BE2C (cell line): Measurements from ENCODE around the gene COL4A1.

Source experiments
- DNase-seq: peaks from one replicate; pipeline ENCODE4 v3.0.0-alpha.2; 2020
- H3K27me3 ChIP-seq: fragments of 250-450 bp; sonication (Bioruptor Pico); 2 replicates; pipeline ENCODE4 v1.5.1; 2020; ENCODE audit warnings: mild to moderate bottlenecking
- H3K36me3 ChIP-seq: fragments of 250-450 bp; sonication (Bioruptor Pico); 2 replicates; pipeline ENCODE4 v1.5.1; 2020; ENCODE audit warnings: mild to moderate bottlenecking
- H3K4me1 ChIP-seq: fragments of 250-450 bp; sonication (Bioruptor Pico); 2 replicates; pipeline ENCODE4 v1.5.1; 2020
- H3K4me3 ChIP-seq: 2 replicates; pipeline ENCODE4 v1.5.1; 2011; ENCODE audit warnings: low read depth, low read length
- H3K9me3 ChIP-seq: fragments of 250-450 bp; sonication (Bioruptor Pico); 2 replicates; pipeline ENCODE4 v1.5.1; 2020
- TF ChIP-seq, protein P1 (sequence below): IDR thresholded peaks from 2 replicates; pipeline ENCODE4 v1.5.1; 2012; ENCODE audit warnings: mild to moderate bottlenecking, low read depth, low read length

The COL4A1 gene

DNA sequence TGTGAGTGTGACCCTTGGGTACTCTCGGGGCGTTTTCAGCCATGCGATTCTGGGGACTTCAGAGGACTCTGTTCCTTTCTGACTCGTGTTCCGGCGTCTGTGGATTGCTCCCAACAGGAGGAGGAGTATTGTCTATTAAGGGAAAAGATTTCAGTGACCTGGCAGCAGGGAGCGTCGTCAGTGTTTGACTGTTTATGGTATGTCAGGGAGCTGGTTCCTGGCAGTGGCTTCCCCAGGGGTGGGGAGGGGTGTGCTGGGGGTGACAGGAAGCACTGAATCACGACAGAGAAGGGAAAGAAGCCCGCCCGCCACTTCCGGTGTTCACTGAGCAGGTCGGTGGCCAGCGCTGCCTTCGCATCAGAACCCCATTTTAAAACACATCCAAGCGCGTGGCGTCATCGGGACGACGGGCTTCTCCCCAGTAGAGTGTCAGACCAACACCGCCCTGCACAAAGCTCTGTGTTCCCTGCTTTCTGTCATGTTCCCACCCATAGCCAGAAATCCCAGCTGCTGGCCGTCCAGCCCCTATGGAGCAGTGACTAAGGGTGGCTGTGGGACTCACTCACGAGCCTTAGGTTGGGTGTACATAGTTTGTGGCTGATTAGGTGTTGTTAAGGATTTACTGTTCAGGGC lies 34.0 kb upstream of the COL4A1 start:
- no peak for DNase-seq
- TF ChIP-seq, protein P1, sequence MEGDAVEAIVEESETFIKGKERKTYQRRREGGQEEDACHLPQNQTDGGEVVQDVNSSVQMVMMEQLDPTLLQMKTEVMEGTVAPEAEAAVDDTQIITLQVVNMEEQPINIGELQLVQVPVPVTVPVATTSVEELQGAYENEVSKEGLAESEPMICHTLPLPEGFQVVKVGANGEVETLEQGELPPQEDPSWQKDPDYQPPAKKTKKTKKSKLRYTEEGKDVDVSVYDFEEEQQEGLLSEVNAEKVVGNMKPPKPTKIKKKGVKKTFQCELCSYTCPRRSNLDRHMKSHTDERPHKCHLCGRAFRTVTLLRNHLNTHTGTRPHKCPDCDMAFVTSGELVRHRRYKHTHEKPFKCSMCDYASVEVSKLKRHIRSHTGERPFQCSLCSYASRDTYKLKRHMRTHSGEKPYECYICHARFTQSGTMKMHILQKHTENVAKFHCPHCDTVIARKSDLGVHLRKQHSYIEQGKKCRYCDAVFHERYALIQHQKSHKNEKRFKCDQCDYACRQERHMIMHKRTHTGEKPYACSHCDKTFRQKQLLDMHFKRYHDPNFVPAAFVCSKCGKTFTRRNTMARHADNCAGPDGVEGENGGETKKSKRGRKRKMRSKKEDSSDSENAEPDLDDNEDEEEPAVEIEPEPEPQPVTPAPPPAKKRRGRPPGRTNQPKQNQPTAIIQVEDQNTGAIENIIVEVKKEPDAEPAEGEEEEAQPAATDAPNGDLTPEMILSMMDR: no peak
- Histone ChIP-seq H3K27me3 (peaks cover 28% of the 10 kb centered on the region), H3K36me3 (no peaks in the 10 kb centered on the region), H3K9me3 (no peaks in the 10 kb centered on the region), H3K4me1 (no peaks in the 10 kb centered on the region), H3K4me3 (no peak overlapping the region)

DNA sequence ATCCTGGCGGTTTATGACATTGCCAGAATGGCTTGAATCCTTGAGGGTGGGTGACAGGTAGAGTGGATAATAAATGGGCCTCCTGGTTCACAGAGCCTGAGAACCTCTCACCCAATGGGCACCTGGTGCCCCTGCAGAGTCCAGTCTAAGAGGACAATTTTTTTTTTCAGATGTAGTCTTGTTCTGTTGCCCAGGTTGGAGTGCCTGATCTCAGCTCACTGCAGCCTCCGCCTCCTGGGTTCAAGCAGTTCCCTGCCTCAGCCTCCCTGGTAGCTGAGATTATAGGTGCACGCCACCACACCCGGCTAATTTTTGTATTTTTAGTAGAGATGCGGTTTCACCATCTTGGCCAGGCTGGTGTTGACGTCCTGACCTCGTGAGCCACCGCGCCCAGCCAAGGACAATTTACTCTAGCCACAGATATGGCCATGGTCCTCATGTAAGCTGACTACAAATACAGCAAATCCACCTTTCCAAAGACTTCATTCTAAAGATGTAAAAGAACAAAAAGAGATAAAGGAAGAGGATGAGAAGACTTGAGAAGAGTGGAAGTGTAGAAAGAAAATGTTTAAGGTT lies 33.1 kb upstream of the COL4A1 start:
- no peaks in the 10 kb centered on the region for H3K9me3 ChIP-seq
- TF ChIP-seq, protein P1: no peak
- H3K27me3 ChIP-seq: peaks cover 28% of the 10 kb centered on the region
- no peak for DNase-seq
- H3K36me3 ChIP-seq: no peaks in the 10 kb centered on the region
- H3K4me3 ChIP-seq: no peak overlapping the region
- no peaks in the 10 kb centered on the region for H3K4me1 ChIP-seq

DNA sequence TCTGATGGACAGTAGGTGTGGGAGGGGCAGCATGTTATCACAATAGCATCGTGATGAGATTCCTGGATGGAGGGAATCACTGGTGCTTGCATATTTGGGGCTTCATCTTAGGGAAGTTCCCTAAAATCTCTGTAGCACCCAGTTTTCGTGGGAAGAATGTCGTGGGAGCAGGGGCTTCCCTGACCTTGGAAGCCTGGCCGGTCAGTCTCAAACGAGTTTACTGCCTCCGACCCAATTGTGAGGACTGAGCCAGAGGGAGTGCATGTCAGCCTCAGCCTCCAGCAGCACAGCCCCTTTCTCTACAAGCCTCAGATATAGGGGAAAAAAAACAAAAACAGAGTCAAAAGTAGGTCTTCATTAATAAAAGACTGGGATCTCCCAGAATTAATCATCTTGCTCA lies 32.3 kb upstream of the COL4A1 start:
- peaks cover 28% of the 10 kb centered on the region for H3K27me3 ChIP-seq
- no peak overlapping the region for H3K4me3 ChIP-seq
- no peaks in the 10 kb centered on the region for H3K9me3 ChIP-seq
- DNase-seq: no peak
- H3K4me1 ChIP-seq: no peaks in the 10 kb centered on the region
- no peaks in the 10 kb centered on the region for H3K36me3 ChIP-seq
- TF ChIP-seq, protein P1: no peak

DNA sequence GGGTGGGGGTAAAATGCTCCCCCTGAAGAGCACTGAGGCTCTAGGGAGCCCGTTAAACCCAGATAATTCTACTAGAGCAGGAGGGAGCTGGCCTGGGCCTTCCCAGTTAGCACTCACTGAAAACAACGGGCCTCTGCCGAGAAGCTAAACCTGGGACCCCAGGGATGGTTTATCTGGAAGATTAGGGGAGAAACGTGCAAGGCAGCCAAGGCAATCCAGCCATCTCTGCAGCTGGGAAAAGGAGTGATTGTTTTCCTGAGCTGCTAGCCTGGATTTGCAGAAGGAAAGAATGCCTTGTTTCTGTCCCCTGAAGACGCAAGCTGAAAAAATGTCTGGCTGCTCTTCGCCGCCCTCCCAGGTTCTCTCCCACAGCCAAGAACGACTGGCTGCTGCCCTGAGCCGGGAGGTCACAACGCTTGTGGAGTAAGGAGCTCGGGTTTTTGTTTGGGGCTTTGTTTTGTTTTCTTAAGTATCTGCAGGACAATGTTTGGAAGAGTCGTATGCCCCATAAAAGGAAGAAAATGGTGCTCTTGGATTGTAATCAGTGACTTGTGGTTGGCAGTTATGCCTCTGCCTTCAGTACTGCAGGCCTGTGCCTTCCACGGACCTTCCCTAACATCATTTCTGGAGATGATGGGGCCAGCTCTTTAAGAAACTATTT lies 31.6 kb upstream of the COL4A1 start:
- H3K36me3 ChIP-seq: no peaks in the 10 kb centered on the region
- TF ChIP-seq, protein P1: no peak

DNA sequence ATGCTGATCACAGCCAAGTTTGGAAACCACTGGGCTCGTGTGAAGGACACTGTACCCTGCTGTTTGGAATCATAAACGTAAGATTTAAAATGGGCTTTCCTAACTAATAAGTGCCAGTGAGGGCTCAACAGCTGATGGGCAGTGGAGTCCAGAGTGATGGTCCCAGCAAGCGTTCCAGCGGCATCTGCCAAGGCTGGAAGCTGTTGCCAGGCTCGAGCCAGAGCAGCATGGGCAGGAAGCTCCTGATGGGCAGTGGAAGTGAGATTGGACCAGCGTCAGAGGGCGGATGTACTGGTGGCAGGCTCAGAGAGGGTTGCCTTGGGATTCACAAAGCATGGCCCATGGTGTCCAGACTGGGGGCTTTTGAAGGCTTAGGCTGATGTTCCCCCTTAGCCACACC lies 30.3 kb upstream of the COL4A1 start:
- Histone ChIP-seq H3K36me3 (no peaks in the 10 kb centered on the region), H3K4me3 (no peak overlapping the region), H3K27me3 (peaks cover 16% of the 10 kb centered on the region), H3K9me3 (no peaks in the 10 kb centered on the region), H3K4me1 (no peaks in the 10 kb centered on the region)
- TF ChIP-seq, protein P1: no peak
- DNase-seq: no peak

More for the DNA sequence above, 31.6 kb upstream of the COL4A1 start:
- Histone ChIP-seq H3K4me3 (no peak overlapping the region), H3K9me3 (no peaks in the 10 kb centered on the region), H3K4me1 (no peaks in the 10 kb centered on the region), H3K27me3 (peaks cover 28% of the 10 kb centered on the region)
- DNase-seq: no peak

DNA sequence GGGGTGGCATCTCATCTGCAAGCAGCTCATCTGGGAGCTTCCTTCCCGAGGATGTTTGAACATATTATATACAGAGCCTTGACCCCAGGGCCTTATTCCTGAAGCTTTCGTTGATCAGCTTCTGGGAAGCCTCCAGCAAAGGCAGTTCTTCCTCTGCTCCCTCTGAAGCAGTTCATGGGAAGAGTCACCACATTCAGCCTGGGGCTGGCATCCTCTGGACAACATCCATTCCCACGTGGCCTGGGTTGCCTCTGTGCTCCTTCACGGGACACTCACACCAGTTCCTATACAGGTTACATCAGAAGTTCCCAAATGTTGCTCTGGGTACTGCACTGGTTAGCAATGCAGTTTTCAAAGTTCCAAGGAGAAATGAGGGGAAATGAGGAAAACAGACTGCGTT lies 29.7 kb upstream of the COL4A1 start:
- H3K4me1 ChIP-seq: no peaks in the 10 kb centered on the region
- no peak for DNase-seq
- peaks cover 11% of the 10 kb centered on the region for H3K27me3 ChIP-seq
- TF ChIP-seq, protein P1: no peak
- no peaks in the 10 kb centered on the region for H3K9me3 ChIP-seq
- no peaks in the 10 kb centered on the region for H3K36me3 ChIP-seq
- no peak overlapping the region for H3K4me3 ChIP-seq
